ENCODE measurements around the gene ZNF497.
"Not testable (repeated sequence)": the region's sequence is repeated elsewhere in the genome, so short reads cannot be mapped to it uniquely, and the experiment has no call there.

ZNF497 gene

GRCh38 chr19:58319241-58319640 lies 43.3 kb downstream of the ZNF497 start:
- TF ChIP-seq CTCF (IDR thresholded peaks at IDR 0.05; ENCODE audit: low read depth, low read length, missing control alignments), result no peak
- in situ Hi-C loops (cut with HindIII; ENCODE audit: low sequenced_read_pairs), result no loop called here
- no peak overlapping the region for H3K4me3 ChIP-seq (ENCODE audit: low read depth, low read length)
- no peak for DNase-seq (ENCODE audit: low read depth)

GRCh38 chr19:58318297-58318696 lies 44.3 kb downstream of the ZNF497 start:
- no peak overlapping the region for H3K4me3 ChIP-seq (ENCODE audit: low read depth, low read length)
- DNase-seq (ENCODE audit: low read depth), result no peak
- in situ Hi-C loops (cut with HindIII; ENCODE audit: low sequenced_read_pairs), result no loop called here
- no peak for TF ChIP-seq CTCF (IDR thresholded peaks at IDR 0.05; ENCODE audit: low read depth, low read length, missing control alignments)

- no peak for TF ChIP-seq CTCF (IDR thresholded peaks at IDR 0.05; ENCODE audit: low read depth, low read length, missing control alignments)
- no peak overlapping the region for H3K4me3 ChIP-seq (ENCODE audit: low read depth, low read length)
- in situ Hi-C loops (cut with HindIII; ENCODE audit: low sequenced_read_pairs), result no loop called here
- peak; percentile 26 for DNase-seq (ENCODE audit: low read depth)
These were observed 45.0 kb downstream of the ZNF497 start for GRCh38 chr19:58317476-58318072.

- in situ Hi-C loops (cut with HindIII; ENCODE audit: low sequenced_read_pairs), result no loop called here
- DNase-seq (ENCODE audit: low read depth), result no peak
These were observed 47.0 kb downstream of the ZNF497 start for GRCh38 chr19:58315580-58315979.

GRCh38 chr19:58311345-58311865 lies 51.1 kb downstream of the ZNF497 start:
- TF ChIP-seq CTCF (IDR thresholded peaks at IDR 0.05; ENCODE audit: low read depth, low read length, missing control alignments), result no peak
- in situ Hi-C loops (cut with HindIII; ENCODE audit: low sequenced_read_pairs), result no loop called here
- DNase-seq (ENCODE audit: low read depth), result no peak
- no peak overlapping the region for H3K4me3 ChIP-seq (ENCODE audit: low read depth, low read length)

More at GRCh38 chr19:58315580-58315979, 47.0 kb downstream of the ZNF497 start:
- no peak overlapping the region for H3K4me3 ChIP-seq (ENCODE audit: low read depth, low read length)
- no peak for TF ChIP-seq CTCF (IDR thresholded peaks at IDR 0.05; ENCODE audit: low read depth, low read length, missing control alignments)

GRCh38 chr19:58310685-58311084 lies 51.9 kb downstream of the ZNF497 start:
- peak; percentile 33 for TF ChIP-seq CTCF (IDR thresholded peaks at IDR 0.05; ENCODE audit: low read depth, low read length, missing control alignments)
- H3K4me3 ChIP-seq (ENCODE audit: low read depth, low read length); DNase-seq (ENCODE audit: low read depth); in situ Hi-C loops (cut with HindIII; ENCODE audit: low sequenced_read_pairs): not testable (repeated sequence)
